HepG2 (cell line): Measurements from ENCODE around the gene PURB. TPM values are rescaled to one million over a fixed set of nuclear protein-coding genes. Genes with fewer than 3 reads are reported as not detected.

ENCODE experiments used
- AGO1 ChIP-seq: fragments of 200-400 bp; formaldehyde crosslinking; IDR thresholded peaks from 2 replicates; pipeline ENCODE4 v1.6.1; 2017; ENCODE audit warnings: mild to moderate bottlenecking, low read depth, low read length, moderate library complexity; ENCODE audit not compliant: poor library complexity, severe bottlenecking
- GPN1 ChIP-seq: sonication (generic); formaldehyde crosslinking; IDR thresholded peaks from 2 replicates; pipeline ENCODE4 v1.5.1; 2020; ENCODE audit warnings: missing genetic modification reagents, borderline replicate concordance
- HOMEZ ChIP-seq: IDR thresholded peaks from 2 replicates; pipeline ENCODE4 v1.6.1; 2016; ENCODE audit warnings: low read depth
- KDM1A ChIP-seq: IDR thresholded peaks from 2 replicates; pipeline ENCODE4 v1.6.1; 2016; ENCODE audit warnings: missing compliant biosample characterization
- KDM5A ChIP-seq: fragments of 200-600 bp; sonication (generic); IDR thresholded peaks from 2 replicates; pipeline ENCODE4 v1.7.0; 2018; ENCODE audit warnings: antibody characterized with exemption, mild to moderate bottlenecking, low read length, borderline replicate concordance
- MAFK ChIP-seq, 2 experiments: IDR thresholded peaks in 1 of 2; conservative IDR thresholded peaks in 1 of 2; 2 replicates each; pipeline ENCODE4 v1.6.1; 2011; ENCODE audit warnings: improper control_type of control experiment in 2 of 2, low read length in 2 of 2
- SIX1 ChIP-seq: sonication (generic); formaldehyde crosslinking; IDR thresholded peaks from 2 replicates; pipeline ENCODE4 v1.4.0; 2020; ENCODE audit warnings: missing genetic modification reagents, borderline replicate concordance
- SOX13 ChIP-seq, 3 experiments: fragments of 450-650 bp in 1 of 3; sonication (generic) in 1 of 3; formaldehyde crosslinking in 1 of 3; IDR thresholded peaks in 2 of 3; conservative IDR thresholded peaks in 1 of 3; 2 replicates each; pipeline versions ENCODE4 v1.5.0 to v1.6.1; 2016 to 2020; ENCODE audit warnings: antibody characterized with exemption in 1 of 3, mild to moderate bottlenecking in 1 of 3, missing compliant biosample characterization in 1 of 3, missing genetic modification reagents in 1 of 3, moderate library complexity in 1 of 3
- SP140L ChIP-seq: sonication (generic); formaldehyde crosslinking; IDR thresholded peaks from 2 replicates; pipeline ENCODE4 v1.4.0; 2020; ENCODE audit warnings: missing genetic modification reagents, borderline replicate concordance
- THRA ChIP-seq: sonication (generic); formaldehyde crosslinking; IDR thresholded peaks from 2 replicates; pipeline ENCODE4 v1.4.0; 2020; ENCODE audit warnings: missing genetic modification reagents, borderline replicate concordance
- YY1 ChIP-seq: IDR thresholded peaks from 2 replicates; pipeline ENCODE4 v1.6.1; 2011; ENCODE audit warnings: low read length, low read depth, moderate library complexity, mild to moderate bottlenecking; ENCODE audit not compliant: insufficient read depth, insufficient replicate concordance
- ZBTB37 ChIP-seq: sonication (generic); formaldehyde crosslinking; IDR thresholded peaks from 2 replicates; pipeline ENCODE4 v1.4.0; 2020; ENCODE audit warnings: mild to moderate bottlenecking, missing genetic modification reagents
- ZGPAT ChIP-seq: IDR thresholded peaks from 2 replicates; pipeline ENCODE4 v1.6.1; 2016; ENCODE audit warnings: mild to moderate bottlenecking
- ZNF484 ChIP-seq: sonication (generic); formaldehyde crosslinking; IDR thresholded peaks from 2 replicates; pipeline ENCODE4 v1.5.1; 2020; ENCODE audit warnings: mild to moderate bottlenecking, low read depth, missing genetic modification reagents, borderline replicate concordance
- ZNF512B ChIP-seq: sonication (generic); formaldehyde crosslinking; IDR thresholded peaks from 2 replicates; pipeline ENCODE4 v1.5.1; 2020; ENCODE audit warnings: missing genetic modification reagents, mild to moderate bottlenecking, borderline replicate concordance
- ZNF678 ChIP-seq: sonication (generic); formaldehyde crosslinking; IDR thresholded peaks from 2 replicates; pipeline ENCODE4 v1.4.0; 2020; ENCODE audit warnings: mild to moderate bottlenecking, missing genetic modification reagents
- ZNF749 ChIP-seq: sonication (generic); formaldehyde crosslinking; IDR thresholded peaks from 2 replicates; pipeline ENCODE4 v1.8.0; 2022; ENCODE audit warnings: mild to moderate bottlenecking, missing genetic modification reagents, moderate library complexity, borderline replicate concordance
- polyA plus RNA-seq, 8 experiments: library from polyadenylated mRNA; depleted of rRNA in 3 of 8; stranded (reverse) in 7 of 8; unstranded in 1 of 8; fragments of >200 nt; fragmentation: Illumina TruSeq in 4 of 8; extraction: Trizol in 4 of 8; gene quantifications; 2 replicates each; pipeline versions ENCODE4 v1.2.1 to v1.2.3, GENCODE V29; 2011 to 2016; ENCODE audit warnings: low read depth in 4 of 8, missing spikeins in 1 of 8, mixed read lengths in 1 of 8; ENCODE audit not compliant: insufficient read depth in 1 of 8
- total RNA-seq, 5 experiments: library from RNA; depleted of rRNA; stranded (reverse); fragments of >200 nt; fragmentation: Illumina TruSeq; extraction: Trizol; gene quantifications; 2 replicates each; pipeline ENCODE4 v1.2.3, GENCODE V29; 2016; ENCODE audit warnings: low read depth in 1 of 5
- TF ChIP-seq, protein P1 (sequence below): sonication (generic); formaldehyde crosslinking; IDR thresholded peaks from 2 replicates; pipeline ENCODE4 v1.5.1; 2020; ENCODE audit warnings: mild to moderate bottlenecking, moderate library complexity, missing genetic modification reagents

Gene PURB
- total and polyA plus RNA-seq, 2 of the 13 experiments (the other 11 are each of a cell fraction or from before 2014, with no cell fraction given): 2.3 to 4.3 TPM

DNA sequence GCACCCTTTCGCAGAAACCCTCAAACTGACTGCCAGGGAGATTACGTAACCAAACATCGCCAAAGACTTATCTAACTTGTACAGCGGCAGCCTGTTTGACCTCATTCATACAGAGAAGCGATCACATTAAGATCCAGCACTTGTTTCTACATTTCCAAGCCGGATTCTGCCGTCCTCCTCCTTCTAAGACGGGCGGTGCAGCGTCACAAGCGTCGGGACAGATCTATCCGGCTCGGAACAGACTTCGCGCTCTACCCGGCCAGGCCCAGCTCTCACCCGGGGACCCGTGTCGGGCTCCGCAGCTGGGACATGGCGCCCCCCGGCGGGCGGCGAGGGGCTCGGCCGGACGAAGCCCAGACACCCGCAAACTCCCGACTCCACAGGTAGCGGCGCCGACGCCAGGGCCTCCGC, 37.8 kb downstream of the PURB start (continued):
- TF ChIP-seq SIX1 (CRISPR knock-in tag): no peak
- no peak for TF ChIP-seq ZBTB37
- no peak for TF ChIP-seq GPN1
- no peak for TF ChIP-seq MAFK (conservative IDR thresholded peaks at IDR 0.05 in 1 of 2, IDR thresholded peaks at IDR 0.05 in 1 of 2; ENCODE audit: low read length in 2 of 2)
- TF ChIP-seq THRA (CRISPR knock-in tag): no peak
- peak; percentile 21; the same call in 1 of the 2 replicates for TF ChIP-seq KDM5A
- TF ChIP-seq ZNF678 (CRISPR knock-in tag): no peak
- no peak for TF ChIP-seq AGO1
- no peak for TF ChIP-seq ZNF749 (CRISPR knock-in tag)
- TF ChIP-seq, protein P1, sequence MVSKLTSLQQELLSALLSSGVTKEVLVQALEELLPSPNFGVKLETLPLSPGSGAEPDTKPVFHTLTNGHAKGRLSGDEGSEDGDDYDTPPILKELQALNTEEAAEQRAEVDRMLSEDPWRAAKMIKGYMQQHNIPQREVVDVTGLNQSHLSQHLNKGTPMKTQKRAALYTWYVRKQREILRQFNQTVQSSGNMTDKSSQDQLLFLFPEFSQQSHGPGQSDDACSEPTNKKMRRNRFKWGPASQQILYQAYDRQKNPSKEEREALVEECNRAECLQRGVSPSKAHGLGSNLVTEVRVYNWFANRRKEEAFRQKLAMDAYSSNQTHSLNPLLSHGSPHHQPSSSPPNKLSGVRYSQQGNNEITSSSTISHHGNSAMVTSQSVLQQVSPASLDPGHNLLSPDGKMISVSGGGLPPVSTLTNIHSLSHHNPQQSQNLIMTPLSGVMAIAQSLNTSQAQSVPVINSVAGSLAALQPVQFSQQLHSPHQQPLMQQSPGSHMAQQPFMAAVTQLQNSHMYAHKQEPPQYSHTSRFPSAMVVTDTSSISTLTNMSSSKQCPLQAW: no peak
- no peak for TF ChIP-seq SP140L
- no peak for TF ChIP-seq ZNF484 (CRISPR knock-in tag)
- TF ChIP-seq ZGPAT: 0 out of 2 replicates have a peak, but pooled peaks have one; percentile 17
- TF ChIP-seq YY1: peak; percentile 48
- TF ChIP-seq SOX13 (IDR thresholded peaks at IDR 0.05): no peak
- no peak for TF ChIP-seq SOX13 (CRISPR knock-in tag; conservative IDR thresholded peaks at IDR 0.05 in 1 of 2, IDR thresholded peaks at IDR 0.05 in 1 of 2)
- no peak for TF ChIP-seq ZNF512B (CRISPR knock-in tag)
- TF ChIP-seq KDM1A (CRISPR knock-in tag): no peak
- no peak for TF ChIP-seq HOMEZ (CRISPR knock-in tag)
